ENCODE data around the gene ZNF319.

Gene ZNF319

GRCh38 chr16:57971848-57972247 lies 28.6 kb downstream of the ZNF319 start:
- DNase-seq = no peak

GRCh38 chr16:57970970-57971369 lies 29.5 kb downstream of the ZNF319 start, which contains the start of gene CNGB1:
CNGB1 (minus strand) TSS chr16:57971128; CDS start chr16:57967286, 3,842 bp downstream.
- peak; percentile 84 for DNase-seq

DNA sequence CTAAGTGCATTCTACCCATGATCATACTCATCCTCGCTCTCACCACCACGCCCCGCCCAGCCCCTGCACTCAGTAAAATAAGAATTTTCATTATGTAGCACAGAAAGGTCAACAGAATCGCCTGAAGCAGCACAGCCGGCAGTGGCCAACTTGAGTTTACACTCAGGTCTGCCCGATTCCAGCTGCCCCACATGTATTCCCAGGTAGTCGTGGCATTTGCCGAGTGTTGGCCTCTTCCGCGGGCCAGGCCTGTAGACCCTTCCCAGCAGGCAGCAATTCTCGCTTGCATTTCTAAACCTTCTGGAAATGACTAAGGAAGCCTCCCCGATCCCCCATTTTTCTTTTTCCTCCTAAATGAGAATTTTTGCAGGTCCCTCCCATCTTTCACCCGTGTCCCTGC lies 30.2 kb downstream of the ZNF319 start:
- no peak for DNase-seq

DNA sequence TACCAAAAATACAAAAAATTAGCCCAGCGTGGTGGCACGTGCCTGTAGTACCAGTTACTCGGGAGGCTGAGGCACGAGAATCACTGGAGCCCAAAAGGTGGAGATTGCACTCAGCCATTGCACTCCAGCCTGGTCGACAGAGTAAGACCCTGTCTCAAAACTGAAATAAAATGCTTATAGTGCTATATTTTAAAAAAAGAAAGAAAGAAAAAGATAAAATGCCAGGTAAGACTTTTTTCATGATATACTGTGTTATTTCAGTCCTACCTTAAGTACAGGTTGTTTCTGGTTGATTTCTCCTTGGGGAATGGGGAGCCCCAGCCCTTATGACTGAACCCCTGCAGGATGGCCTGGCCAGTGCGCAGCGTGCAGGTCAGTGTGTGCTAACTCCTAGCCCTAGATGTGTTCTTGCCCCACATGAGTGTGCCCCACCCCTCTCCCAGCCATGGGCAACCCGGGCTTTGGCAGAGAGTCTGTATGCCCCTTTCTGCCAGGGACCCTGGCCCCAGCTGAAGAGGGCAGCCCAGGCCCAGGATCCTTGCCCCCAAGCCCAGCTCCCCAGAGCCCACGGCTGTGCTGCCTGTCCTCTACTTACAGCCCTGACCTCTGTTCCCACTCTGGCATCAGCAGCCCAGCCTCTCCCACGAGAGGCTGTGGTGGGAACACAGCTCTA lies 30.9 kb downstream of the ZNF319 start:
- no peak for DNase-seq

GRCh38 chr16:57967916-57968315 lies 32.6 kb downstream of the ZNF319 start:
- DNase-seq = no peak

- DNase-seq = no peak
Observed at GRCh38 chr16:57966986-57967385, 33.5 kb downstream of the ZNF319 start.

GRCh38 chr16:57966204-57966771 lies 34.2 kb downstream of the ZNF319 start:
- no peak for DNase-seq

DNA sequence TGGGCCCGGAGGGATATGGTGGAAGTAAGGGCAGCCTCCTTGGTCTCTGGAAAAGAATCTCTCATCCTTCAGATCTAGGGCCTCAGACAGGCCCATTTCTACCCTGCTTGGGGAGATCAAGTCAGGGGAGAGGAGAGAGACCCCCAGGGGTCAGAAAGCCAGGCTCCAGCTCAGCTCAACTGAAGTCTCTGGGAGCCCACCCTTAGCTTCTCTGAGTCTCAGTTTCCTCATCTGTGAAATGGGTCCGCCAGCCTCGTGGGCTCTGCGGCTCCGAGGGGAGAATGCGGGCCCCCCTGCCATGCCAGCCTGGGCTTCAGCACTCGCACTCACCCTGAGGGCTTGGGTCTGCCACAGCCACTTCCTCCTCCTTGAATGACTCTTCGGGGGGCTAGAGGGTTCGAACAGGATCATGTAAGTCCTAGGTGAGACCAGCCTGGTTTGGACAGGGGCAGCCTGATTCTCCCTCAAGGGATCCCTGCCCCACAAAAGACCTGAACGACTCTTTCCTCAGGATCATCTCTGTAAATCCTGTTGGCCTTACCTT lies 36.2 kb downstream of the ZNF319 start:
- DNase-seq = no peak

- DNase-seq = no peak
Observed at GRCh38 chr16:57962756-57963155, 37.7 kb downstream of the ZNF319 start.

- DNase-seq = no peak
Observed at GRCh38 chr16:57962046-57962445, 38.4 kb downstream of the ZNF319 start.

DNA sequence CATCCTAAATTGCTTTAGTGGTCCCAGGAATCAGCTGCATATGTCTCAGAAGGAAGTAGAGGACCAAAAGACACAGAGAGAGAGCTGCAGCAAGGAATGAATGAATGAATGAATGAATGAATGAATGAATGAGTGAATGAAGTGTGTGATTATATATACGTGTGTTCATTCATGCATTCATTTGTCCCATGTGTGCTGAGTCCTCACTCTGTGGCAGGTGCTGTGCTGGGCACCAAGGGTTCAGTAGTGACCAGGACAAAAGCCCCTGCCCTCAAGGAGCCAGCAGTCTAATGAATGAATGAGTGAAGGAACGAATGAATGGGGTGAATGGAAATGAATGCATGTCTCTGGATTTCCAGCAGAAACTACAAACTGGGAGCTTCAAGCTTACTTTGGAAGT lies 38.9 kb downstream of the ZNF319 start:
- no peak for DNase-seq

DNA sequence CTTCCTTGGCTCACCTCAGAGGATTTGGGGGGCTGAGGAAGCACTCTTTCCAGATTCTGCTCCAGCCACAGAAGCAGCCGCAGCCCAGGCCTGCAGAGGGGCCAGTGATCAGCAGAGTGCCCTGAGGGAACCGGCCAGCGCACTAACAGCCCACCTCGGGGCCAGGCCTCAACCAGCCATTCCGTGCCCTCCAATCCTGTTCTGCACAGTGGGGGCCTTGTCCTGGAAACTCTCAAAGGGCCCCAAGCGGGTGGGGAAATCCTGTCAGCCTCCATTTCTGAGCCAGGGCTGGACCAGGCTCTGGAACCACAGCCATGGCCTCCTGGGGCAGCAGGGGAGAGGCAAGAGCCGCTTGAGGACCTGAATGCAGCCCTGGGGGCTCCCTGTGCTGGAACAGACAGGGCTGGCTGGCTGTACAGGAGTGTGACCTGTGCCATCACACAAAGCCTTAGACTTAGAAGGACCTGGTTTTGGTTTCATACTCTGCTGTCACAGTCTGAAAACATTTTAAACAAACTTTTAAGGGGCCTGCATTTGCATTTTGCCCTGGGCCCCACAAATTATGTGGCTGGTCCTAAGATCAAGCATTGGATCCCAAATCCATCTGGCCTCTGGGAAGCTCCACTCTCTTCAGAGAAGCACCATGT lies 39.5 kb downstream of the ZNF319 start:
- DNase-seq = no peak

- DNase-seq = no peak
Observed at GRCh38 chr16:57960310-57960709, 40.2 kb downstream of the ZNF319 start.

DNA sequence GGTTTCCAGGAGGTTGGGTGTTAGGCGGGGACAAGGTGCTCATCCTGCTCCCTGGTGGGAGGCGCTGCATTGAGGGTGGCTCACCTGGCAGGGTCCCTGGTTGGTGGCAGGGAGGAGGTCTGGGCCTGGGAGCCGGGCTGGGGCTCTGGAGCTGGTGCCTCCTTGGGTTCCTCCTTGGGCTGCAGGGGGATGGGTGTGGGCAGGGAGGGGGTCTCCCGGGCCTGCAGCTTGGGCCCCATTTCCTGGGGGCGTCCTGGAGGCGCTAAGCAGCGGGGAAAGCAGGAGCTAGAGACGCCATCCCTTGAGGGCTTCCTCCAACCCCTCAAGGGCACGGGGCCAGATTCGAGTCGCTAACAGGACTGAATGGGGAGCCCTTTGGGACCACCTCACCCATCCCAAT lies 40.7 kb downstream of the ZNF319 start:
- DNase-seq = no peak

- DNase-seq = no peak
Observed at GRCh38 chr16:57959121-57959520, 41.4 kb downstream of the ZNF319 start.

- no peak for DNase-seq
Observed at GRCh38 chr16:57958544-57958943, 41.9 kb downstream of the ZNF319 start.

DNA sequence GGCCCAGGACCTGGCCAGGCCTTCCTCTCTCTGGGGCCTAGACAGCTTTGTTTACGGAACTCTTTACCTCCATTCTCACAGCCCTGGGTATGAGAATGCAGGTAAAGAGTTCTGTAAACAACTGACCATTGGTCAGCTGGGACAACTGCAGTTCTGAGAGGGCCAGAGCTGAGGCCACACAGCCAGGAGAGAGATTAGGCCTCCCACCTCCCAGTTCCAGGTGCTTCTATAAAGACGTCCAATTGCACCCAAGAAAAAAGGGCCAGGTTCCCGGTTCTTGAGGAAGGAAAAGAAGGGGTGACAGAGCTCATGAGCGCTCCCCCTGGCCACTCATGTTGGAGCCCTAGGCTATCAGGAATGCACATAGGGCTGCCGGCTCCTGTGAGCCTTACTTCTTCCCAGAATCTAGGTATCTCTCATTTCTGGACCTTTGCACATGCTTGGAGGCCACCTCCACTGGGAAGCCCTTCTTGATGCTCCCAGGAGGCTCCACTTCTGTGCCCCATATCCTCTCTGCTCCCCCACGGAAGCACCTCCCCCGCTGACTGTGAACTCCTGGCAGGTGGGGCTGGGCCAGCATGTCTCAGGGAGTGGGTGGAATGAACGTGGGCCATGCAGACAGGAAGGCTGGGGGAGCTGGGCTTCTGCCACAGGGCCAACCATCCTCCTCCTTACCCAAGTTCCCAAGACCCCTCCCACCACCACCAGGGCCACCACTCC lies 42.6 kb downstream of the ZNF319 start:
- DNase-seq = no peak

DNA sequence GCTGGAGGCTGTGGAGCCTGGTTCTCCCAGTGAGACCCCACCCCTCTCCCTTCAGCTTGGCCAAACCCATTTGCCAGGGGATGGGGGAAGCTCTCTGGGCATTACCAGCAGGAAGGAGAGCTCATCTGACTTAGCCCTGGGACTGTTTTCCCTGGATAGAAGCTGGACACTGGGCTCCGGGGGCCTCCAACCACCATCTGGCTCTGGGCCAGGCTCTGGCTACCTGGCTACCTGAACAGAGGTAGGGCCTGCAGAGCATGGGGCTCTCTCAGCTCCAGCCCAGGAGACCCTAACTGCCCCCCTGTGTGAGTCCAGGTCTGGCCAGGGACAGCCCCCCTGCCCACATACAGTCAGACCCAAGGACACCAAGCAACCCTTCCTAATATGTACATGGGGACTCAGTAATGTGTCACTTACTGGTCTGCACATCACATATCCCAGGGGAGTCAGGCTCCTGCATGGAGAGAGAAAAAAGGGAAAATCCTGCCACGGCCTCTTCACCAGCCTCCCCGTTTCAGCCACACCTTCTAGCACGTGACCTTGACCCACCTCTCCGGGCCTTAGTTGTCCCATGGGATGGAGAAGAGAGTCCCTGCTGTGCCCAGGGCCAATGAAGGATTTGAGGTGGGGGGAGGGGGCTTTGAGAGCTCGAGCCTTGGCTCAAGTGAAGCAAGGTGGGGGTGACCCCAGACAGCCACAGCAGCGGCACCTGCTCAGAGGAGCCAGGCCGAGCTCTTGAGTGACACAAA lies 43.4 kb downstream of the ZNF319 start:
- no peak for DNase-seq

GRCh38 chr16:57956270-57956808 lies 44.1 kb downstream of the ZNF319 start:
- DNase-seq = no peak

DNA sequence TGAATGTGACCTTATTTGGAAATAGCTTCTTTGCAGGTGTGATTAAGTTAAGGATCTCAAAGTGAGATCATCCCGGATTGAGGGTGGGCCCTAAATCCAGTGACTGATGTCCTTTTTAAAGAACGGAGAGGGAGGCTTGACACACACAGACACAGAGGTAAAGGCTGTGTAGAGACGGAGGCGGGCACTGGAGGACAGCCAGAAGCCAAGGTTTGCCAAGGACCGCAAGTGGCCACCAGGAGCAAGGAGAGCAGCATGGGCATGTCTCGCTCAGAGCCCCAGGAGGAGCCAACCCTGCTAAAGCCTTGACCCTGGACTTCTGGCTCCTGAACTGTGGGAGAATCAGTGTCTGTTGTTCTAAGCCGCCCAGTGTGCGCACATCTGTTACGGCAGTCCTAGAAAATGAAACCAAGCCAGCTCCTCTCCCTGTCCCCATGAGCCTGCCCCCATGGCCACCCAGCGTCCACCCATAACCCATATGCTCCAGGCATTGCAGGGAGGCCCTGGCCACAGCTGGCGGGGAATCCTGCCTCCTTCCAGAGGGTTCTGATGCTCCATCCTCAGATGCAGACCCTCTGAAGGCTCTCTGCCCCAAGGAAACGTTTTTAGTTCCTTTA lies 44.8 kb downstream of the ZNF319 start:
- peak; percentile 53 for DNase-seq

DNA sequence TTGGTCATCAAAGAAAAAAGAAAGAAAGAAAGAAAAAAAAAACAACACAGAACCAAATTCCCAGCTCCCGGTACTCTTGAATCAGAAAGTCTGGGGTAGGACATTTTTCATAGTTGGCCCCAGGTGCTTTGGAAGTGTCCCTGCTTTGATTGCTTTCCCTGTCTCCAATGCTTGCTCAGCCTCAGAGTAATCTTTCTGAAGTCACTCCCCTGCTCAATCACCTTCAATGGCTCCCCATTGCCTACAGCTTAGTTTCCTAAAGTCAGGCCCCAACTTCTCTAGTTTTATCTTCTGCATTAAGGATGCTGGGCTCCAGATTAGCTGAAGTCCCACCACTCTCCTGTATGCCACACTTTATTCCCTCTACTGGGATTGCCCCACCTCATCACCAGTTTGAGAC lies 46.6 kb downstream of the ZNF319 start:
- DNase-seq = no peak

- DNase-seq = no peak
Observed at GRCh38 chr16:57952909-57953308, 47.6 kb downstream of the ZNF319 start.

All from NCI-H82 (cell line).